SK-N-SH (cell line): Measurements from ENCODE around the gene LRRC15.

Experiments used
- CTCF ChIP-seq: fragments of 200-600 bp; sonication (generic); IDR thresholded peaks from 2 replicates; pipeline ENCODE4 v1.6.1; 2017; ENCODE audit warnings: antibody characterized with exemption, mild to moderate bottlenecking, moderate library complexity
- EP300 ChIP-seq, 2 experiments: IDR thresholded peaks; 2 replicates each; pipeline versions ENCODE4 v1.4.0 to v1.6.1; 2012; ENCODE audit warnings: borderline replicate concordance in 1 of 2, low read depth in 1 of 2, low read length in 1 of 2
- EZH2phosphoT487 ChIP-seq: fragments of 200-600 bp; sonication (generic); IDR thresholded peaks from 2 replicates; pipeline ENCODE4 v1.6.1; 2017; ENCODE audit warnings: low read depth, mixed run types, mild to moderate bottlenecking, antibody characterized with exemption, moderate library complexity, borderline replicate concordance
- FOXM1 ChIP-seq: IDR thresholded peaks from 2 replicates; pipeline ENCODE4 v1.4.0; 2012; ENCODE audit warnings: low read depth, mild to moderate bottlenecking
- MAX ChIP-seq: IDR thresholded peaks from 2 replicates; pipeline ENCODE4 v1.4.0; 2012; ENCODE audit warnings: low read depth
- MXI1 ChIP-seq: IDR thresholded peaks from 2 replicates; pipeline ENCODE4 v1.6.1; 2012; ENCODE audit warnings: mild to moderate bottlenecking, low read depth, low read length, improper control_type of control experiment
- POLR2AphosphoS5 ChIP-seq: IDR thresholded peaks from 2 replicates; pipeline ENCODE4 v1.6.1; 2012; ENCODE audit warnings: low read depth, low read length
- REST ChIP-seq: IDR thresholded peaks from 2 replicates; pipeline ENCODE4 v1.6.1; 2012; ENCODE audit warnings: mild to moderate bottlenecking, low read depth, low read length, moderate library complexity
- RXRA ChIP-seq: IDR thresholded peaks from 2 replicates; pipeline ENCODE4 v1.4.0; 2012; ENCODE audit warnings: low read depth, mild to moderate bottlenecking, borderline replicate concordance
- SIN3A ChIP-seq: IDR thresholded peaks from 2 replicates; pipeline ENCODE4 v1.6.1; 2012; ENCODE audit warnings: low read depth, mild to moderate bottlenecking, low read length, moderate library complexity, borderline replicate concordance
- SMC3 ChIP-seq: IDR thresholded peaks from 2 replicates; pipeline ENCODE4 v1.6.1; 2012; ENCODE audit warnings: low read depth, low read length, improper control_type of control experiment
- TAF1 ChIP-seq: IDR thresholded peaks from 2 replicates; pipeline ENCODE4 v1.6.1; 2012; ENCODE audit warnings: low read depth, mild to moderate bottlenecking, low read length, moderate library complexity, borderline replicate concordance
- USF1 ChIP-seq: IDR thresholded peaks from 2 replicates; pipeline ENCODE4 v1.4.0; 2012; ENCODE audit warnings: low read depth, borderline replicate concordance

GRCh38 chr3:194339840-194340239, 29.7 kb downstream of the LRRC15 start:
- no peak for TF ChIP-seq EP300 (IDR thresholded peaks at IDR 0.05; ENCODE audit: borderline replicate concordance in 1 of 2, low read depth in 1 of 2, low read length in 1 of 2)
- TF ChIP-seq CTCF: no peak
- TF ChIP-seq SIN3A: no peak
- no peak for TF ChIP-seq MAX
- no peak for TF ChIP-seq MXI1
- no peak for TF ChIP-seq POLR2AphosphoS5
- no peak for TF ChIP-seq SMC3
- no peak for TF ChIP-seq RXRA
- no peak for TF ChIP-seq USF1
- TF ChIP-seq REST: no peak
- TF ChIP-seq EZH2phosphoT487: no peak
- TF ChIP-seq TAF1: no peak
- TF ChIP-seq FOXM1: no peak
